Measurements from ENCODE around the gene UBE2C.

The UBE2C gene

GRCh38 chr20:45861221-45862075, 49.0 kb downstream of the UBE2C start:
- Histone ChIP-seq H3K4me3 (replicated peaks; ENCODE audit: insufficient read depth, low read length) (no peak overlapping the region), H3K27me3 (ENCODE audit: insufficient read depth, poor library complexity, severe bottlenecking) (no peaks in the 10 kb centered on the region), H3K27ac (replicated peaks) (no peak overlapping the region)
- DNase-seq (ENCODE audit: low read depth in 1 of 2, low spot score in 1 of 2), result no peak
- TF ChIP-seq POLR2AphosphoS5 (IDR thresholded peaks at IDR 0.05; ENCODE audit: low read depth) (no peak), SPI1 (IDR thresholded peaks at IDR 0.05; ENCODE audit: borderline replicate concordance, low read depth) (no peak)
- TF ChIP-seq, protein P1, sequence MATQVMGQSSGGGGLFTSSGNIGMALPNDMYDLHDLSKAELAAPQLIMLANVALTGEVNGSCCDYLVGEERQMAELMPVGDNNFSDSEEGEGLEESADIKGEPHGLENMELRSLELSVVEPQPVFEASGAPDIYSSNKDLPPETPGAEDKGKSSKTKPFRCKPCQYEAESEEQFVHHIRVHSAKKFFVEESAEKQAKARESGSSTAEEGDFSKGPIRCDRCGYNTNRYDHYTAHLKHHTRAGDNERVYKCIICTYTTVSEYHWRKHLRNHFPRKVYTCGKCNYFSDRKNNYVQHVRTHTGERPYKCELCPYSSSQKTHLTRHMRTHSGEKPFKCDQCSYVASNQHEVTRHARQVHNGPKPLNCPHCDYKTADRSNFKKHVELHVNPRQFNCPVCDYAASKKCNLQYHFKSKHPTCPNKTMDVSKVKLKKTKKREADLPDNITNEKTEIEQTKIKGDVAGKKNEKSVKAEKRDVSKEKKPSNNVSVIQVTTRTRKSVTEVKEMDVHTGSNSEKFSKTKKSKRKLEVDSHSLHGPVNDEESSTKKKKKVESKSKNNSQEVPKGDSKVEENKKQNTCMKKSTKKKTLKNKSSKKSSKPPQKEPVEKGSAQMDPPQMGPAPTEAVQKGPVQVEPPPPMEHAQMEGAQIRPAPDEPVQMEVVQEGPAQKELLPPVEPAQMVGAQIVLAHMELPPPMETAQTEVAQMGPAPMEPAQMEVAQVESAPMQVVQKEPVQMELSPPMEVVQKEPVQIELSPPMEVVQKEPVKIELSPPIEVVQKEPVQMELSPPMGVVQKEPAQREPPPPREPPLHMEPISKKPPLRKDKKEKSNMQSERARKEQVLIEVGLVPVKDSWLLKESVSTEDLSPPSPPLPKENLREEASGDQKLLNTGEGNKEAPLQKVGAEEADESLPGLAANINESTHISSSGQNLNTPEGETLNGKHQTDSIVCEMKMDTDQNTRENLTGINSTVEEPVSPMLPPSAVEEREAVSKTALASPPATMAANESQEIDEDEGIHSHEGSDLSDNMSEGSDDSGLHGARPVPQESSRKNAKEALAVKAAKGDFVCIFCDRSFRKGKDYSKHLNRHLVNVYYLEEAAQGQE (IDR thresholded peaks at IDR 0.05; ENCODE audit: insufficient replicate concordance, low read depth), result no peak

DNA sequence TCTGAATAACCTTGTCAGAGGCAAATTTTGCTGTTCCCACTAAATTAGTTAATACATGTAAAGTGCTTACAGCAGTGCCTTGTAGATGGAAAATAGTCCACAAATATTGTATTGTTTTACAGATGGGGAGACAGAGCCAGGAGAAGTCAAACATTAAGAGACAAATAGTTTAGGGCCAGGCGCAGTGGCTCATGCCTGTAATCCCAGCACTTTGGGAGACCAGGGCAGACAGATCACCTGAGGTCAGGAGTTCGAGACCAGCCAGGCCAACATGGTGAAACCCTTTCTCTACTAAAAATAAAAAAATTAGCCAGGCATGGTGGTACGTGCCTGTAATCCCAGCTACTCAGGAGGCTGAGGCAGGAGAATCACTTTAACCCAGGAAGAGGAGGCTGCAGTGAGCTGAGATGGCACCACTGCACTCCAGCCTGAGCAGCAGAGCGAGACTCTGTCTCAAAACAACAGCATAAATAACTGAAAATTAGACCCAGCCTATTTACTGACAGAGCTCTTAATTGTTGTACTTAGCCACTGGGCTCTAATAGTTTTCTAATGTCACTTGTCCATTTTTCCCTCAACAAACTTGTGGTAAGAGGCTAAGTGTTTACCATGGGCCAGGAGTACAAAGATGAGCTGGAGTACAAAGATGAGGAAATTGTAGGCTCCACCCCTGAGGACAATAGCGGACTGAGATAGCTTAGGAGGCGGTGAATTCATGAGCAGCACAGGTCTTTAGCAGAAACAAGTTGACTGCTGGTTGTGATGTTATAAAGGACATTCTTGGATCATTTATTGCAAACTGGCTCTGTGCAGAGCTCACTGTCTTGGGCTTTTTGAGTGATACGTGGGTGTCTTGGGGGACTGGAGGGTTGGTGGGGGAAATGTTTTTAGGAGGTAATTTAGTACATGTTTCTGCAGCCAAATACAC, 51.4 kb downstream of the UBE2C start:
- H3K27me3 ChIP-seq (ENCODE audit: insufficient read depth, poor library complexity, severe bottlenecking), result no peaks in the 10 kb centered on the region
- H3K27ac ChIP-seq (replicated peaks), result no peak overlapping the region
- no peak overlapping the region for H3K4me3 ChIP-seq (replicated peaks; ENCODE audit: insufficient read depth, low read length)
- no peak for TF ChIP-seq GABPA (IDR thresholded peaks at IDR 0.05; ENCODE audit: low read depth)
- no peak for DNase-seq (ENCODE audit: low read depth in 1 of 2, low spot score in 1 of 2)

DNA sequence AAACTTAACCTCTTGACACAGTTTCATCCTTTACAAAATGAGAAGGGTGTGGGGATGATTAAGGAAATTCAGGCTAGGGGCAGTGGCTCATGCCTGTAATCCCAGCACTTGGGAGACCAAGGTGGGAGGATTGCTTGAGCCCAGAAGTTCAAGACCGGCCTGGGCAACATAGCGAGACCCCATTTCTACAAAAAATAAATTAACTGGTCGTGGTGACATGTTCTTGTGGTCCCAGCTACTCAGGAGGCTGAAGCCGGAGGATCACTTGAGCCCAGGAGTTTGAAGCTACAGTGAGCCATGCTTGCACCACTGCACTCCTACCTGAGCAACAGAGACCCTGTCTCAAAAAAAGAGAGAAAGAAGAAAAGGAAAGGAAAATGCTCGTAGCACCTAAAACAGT, 54.0 kb downstream of the UBE2C start:
- H3K4me3 ChIP-seq (replicated peaks; ENCODE audit: insufficient read depth, low read length), result no peak overlapping the region
- TF ChIP-seq GABPA (IDR thresholded peaks at IDR 0.05; ENCODE audit: low read depth) (no peak), POLR2AphosphoS5 (IDR thresholded peaks at IDR 0.05; ENCODE audit: low read depth) (no peak), SPI1 (IDR thresholded peaks at IDR 0.05; ENCODE audit: borderline replicate concordance, low read depth) (no peak), CTCF (IDR thresholded peaks at IDR 0.05; ENCODE audit: insufficient read depth, low read length) (no peak)
- TF ChIP-seq, protein P1 (IDR thresholded peaks at IDR 0.05; ENCODE audit: insufficient replicate concordance, low read depth), result no peak
- H3K27me3 ChIP-seq (ENCODE audit: insufficient read depth, poor library complexity, severe bottlenecking), result no peaks in the 10 kb centered on the region
- no peak for DNase-seq (ENCODE audit: low read depth in 1 of 2, low spot score in 1 of 2)
- no peak overlapping the region for H3K27ac ChIP-seq (replicated peaks)

Data from HL-60 (cell line).